Activated CD4-positive, alpha-beta T cell treated with anti-CD3 and anti-CD28 coated beads, Interleukin-2, amount 50 U/mL, for 24 hours (primary cell): ENCODE data around the gene KCNQ1.

ENCODE experiments used
- DNase-seq, 2 donors: peaks; one replicate each; pipeline ENCODE4 v3.0.0-alpha.2; 2020; ENCODE audit warnings: low read depth in 1 of 2, low spot score in 1 of 2

KCNQ1 gene

GRCh38 chr11:2532704-2533586, 88.1 kb downstream of the KCNQ1 start:
- peak; percentile 91 to 94 for DNase-seq

DNA sequence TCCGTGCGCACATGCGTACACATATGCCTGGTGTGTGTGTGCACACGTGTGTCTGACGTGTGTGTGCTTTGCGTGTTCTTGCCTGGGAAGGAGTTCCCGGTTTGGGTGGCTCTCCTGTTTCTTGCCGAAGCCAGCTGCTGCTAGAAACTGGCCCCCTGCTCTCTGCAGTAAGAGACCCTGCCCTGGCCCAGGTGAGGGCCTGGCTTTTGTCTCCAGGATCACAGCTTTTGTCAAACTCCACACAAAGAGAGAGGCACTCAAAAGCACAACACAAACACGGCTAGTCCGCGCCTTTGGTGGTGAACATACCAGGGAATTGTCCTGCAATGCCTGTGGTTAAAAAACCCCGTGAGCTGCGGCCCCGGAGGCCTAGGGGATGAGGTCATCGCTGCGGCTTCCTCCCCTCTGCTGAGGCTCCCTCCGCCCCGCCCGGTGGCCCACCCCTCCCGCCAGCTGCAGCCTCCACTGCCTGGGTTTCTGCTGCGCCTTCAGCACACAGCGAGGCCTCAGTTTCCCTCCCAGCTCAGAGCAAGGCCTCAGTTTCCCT, 88.9 kb downstream of the KCNQ1 start:
- no peak for DNase-seq

DNA sequence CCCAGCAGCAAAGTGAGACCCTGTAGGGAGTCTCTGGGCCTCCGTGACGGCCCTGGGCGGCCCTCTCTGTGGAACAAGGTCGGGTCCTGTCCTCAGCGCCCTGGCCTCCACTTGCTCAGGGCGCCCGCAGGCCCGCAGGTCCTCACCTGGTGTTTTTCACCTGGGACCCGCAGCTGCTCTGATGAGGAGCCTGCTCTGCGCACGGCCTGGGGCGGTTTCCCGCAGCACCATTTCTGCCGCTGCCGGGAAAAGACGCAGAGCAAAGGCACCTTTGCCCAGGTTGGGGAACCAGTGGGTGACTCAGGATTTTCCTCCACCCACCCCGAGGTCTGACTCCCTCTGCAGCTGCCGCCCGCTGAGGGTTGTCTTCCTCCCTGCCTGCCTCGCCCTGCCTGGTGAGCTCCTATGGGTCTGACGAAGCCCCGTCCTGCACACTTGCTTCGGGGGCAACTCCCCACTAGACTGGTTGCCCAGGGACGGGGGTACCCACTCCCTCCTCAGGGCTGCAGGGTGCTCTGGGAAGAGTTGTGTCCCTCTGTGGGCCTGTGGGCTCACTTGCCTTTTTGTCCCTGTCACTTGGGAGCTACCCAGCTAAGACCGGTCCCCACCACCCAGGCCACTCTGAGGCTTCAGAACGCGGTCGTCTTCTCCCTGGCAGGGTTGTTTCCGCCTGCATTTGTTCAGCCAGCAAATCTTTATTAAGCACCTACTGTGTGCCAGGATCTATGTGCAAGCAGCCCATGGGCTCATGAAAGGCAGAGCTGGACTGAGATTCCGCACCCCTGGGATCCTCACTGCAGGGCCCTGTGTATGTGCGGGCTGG, 89.5 kb downstream of the KCNQ1 start:
- no peak for DNase-seq

DNA sequence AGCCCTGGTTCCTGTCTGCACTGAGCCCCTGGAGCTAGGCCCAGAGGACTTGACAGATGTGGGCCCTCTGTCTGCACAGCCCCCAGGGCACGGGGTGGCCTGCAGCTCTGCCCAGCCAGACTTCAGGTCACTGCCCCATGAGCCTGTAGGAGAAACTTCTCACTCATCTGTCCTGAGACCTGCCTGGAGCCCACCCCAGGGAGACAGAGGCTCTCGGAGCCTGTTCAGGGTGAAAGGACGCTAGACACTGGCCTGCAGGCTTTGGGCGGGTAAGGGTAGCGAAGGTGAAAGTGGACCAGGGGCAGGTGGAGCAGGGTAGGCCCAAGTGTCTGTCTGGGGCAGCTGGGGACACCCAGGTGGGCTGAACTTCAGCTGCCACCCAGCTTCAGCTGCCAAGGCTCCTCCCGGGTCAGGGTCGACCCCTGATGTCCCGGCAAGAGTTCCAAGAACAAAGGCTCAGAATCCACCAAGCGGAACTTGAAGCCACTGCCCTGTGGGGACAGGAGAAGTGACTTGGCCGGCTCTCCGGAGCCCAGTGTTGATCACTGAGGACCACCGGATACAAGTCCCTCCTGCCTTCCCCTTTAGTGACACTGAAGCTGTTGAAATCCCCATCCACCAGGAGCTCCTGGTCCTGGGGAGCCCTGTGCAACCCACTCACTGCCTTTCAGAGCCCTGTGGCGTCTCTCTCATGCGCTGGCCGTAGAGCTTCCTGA, 90.3 kb downstream of the KCNQ1 start:
- no peak for DNase-seq

GRCh38 chr11:2535673-2536439, 91.0 kb downstream of the KCNQ1 start:
- DNase-seq = no peak

DNA sequence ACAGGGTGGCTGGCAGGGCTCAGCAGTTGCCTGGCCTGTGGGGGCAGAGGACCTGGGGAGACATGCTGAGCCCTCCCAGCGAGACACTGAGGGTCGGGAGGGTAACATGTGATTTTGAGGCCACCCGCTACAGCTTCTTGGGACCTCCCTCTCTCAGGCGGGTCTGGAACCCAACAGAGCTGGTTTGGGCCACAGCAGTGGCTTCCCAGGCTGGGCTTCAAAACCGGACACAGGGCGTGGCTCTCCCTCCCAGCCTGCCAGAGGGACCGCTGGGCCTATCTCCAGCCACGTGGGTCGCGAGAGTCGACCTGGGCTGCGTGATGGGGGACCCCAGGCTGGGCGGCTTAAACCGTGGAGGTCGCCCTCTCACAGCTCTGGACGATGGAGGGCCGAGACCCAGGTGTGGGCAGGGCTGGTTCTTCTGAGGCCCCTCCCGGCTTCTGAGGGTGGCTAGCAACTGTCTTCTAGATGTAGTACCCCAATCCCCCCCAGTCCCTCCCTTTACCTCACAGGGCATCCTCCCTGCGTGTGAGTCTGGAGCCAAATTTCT, 91.7 kb downstream of the KCNQ1 start:
- no peak for DNase-seq

GRCh38 chr11:2537010-2537705, 92.3 kb downstream of the KCNQ1 start:
- DNase-seq = no peak

DNA sequence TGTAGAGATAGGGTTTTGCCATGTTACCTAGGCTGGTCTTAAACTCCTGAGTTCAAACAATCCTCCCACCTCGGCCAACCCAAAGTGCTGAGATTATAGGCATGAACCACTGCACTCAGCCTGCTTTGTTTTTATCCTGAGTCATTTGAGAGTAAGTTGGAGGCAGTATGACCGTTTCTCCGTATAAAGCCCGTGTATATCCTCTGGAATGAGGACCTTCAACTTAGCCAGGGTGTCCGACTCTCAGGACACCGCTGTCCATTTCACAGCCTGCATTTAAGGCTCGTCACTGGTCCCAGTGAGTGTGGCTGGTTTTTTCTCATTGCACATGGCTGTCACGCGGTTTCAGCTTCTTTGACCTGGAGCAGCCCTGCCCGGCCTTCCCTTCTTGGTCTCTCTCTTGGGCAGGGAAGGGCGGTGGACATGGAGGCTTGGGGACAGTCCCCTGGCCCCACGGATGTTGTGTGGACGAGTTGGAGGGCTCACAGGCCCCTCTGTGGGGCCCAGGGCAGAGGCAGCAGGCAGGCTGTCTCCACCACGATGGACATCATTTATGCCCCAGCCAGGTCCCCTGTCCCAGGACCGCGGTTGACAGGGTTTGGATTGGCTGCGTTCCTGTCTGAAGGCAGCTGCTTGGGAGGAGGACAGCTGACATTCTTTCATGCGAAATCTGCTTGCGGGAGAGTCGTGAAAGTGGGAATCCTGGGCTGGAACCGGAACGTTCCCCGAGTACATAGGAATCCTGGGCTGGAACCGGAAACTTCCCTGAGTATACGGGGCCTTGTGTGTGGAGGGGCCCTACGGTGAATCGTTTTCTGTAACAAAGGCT, 93.3 kb downstream of the KCNQ1 start:
- DNase-seq = no peak

DNA sequence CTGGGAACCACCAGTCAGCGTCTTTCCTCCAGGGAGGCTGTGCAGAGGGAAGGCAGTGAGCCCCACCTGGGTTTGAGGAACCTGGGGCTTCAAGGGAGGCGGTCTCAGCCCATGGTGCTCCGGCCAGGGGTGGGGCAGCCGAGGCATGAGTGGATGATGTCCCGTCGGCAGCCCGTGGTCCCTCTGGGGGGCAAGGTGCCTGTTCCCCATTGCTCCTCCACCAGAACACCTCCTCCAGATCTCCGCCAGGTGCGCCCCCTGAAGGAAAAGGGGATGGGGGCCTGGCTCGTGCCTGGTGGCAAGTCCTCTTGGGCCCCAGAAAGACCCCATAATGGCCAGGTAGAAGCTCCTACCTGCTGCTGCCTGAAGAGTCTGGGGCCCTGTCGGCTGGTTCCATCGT, 94.1 kb downstream of the KCNQ1 start:
- DNase-seq = no peak

DNA sequence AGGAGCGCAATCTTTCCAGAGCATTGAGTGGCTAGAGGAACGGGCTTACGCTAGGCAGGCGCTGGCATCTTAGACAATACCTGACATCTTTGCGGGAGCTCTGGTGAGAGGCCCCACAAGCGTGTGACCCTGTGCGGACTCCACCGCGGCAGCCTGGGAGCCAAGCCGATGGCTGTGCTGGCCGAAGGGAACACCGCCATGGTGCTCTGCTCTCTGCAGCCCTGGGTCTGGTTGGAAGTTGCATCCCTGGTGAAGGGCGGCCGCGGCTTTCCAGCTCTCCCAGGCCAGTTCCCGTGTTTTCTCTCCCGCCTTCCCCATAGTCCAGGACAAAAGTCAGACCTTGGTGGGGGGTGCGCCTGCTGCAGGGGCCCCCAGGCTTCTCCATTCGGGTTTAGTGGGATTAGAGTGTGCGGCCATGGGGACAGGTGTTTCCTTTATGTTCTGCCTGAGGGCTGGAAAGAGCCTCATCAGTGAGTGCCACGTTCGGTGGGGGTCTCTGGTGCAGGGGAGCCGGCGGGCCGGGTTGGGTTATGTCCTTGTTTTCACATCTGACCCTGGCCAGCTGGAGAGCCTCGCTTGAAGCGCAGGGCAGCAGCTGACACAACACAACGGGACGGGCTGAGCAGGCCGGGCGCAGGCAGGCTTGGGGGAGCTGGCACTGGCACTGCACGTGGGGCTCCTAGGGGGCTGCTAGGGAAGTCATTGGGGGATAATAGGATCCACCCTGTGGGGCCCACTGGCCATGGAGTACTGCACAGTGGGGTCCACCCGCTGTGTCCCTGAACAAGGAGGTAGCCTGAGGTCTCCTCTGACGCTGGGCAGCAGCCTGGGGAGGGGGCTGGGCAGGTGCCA, 94.8 kb downstream of the KCNQ1 start:
- no peak for DNase-seq

DNA sequence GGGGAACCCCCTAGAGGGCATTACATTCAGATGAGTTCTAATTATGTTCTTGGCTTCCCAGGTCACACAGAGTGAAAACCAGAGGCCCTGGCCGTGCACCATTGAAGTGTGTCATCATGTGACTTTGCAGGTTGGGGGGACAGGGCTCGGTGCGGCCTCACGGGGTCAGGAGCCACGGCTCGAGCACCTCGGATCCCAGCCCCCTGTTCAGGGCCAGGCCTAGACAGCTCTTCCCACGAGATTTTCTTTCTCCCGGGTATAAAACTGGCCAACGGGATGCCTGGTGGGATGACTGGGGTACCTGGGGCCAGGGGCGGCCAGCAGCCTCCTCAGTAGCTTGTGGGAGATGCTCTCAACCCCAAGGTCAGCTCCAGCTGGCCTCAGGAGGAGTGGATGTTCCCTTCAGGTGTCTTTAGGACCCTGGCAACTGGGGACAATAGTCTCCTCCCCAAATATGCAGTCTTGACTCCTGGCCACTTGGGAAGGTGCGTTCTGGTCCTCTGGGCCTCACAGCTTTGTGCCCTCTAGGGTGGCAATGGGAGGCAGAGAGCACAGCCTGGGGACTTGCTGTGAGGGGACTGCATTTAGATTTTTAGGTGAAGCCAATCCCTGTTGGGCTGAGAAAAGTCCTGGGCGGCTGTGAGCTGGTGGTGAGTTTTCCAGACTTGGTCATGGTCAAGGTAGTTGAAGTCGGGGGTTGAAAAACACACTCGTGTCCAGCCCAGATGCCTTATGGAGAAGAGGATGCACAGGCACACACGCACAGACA, 95.6 kb downstream of the KCNQ1 start:
- DNase-seq = no peak

- DNase-seq = no peak
Observed at GRCh38 chr11:2540992-2541680, 96.3 kb downstream of the KCNQ1 start.

- no peak for DNase-seq
Observed at GRCh38 chr11:2541881-2542361, 97.1 kb downstream of the KCNQ1 start.

DNA sequence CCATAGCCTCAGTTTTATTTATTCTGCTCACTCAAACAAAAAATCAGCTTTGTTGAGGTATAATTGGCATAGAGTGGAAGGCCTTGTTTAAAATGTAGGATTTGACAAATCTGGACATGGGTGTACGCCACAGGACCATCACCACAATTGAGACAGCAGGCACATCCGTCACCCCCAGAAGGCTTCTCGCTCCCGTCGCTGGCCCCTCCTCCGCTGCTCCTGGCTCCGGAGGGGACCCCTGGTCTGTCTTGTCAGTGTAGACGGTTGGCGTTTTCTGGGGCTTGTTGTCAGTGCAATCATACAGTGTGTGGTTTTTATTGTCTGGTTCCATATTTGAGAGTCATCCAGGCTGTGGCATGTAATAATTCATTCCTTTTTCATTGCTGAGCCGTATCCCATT, 97.6 kb downstream of the KCNQ1 start:
- no peak for DNase-seq

- DNase-seq = no peak
Observed at GRCh38 chr11:2547806-2548205, 103.0 kb downstream of the KCNQ1 start.

- DNase-seq = no peak
Observed at GRCh38 chr11:2548596-2548995, 103.8 kb downstream of the KCNQ1 start.
